NCI-H510A (cell line): ENCODE results near the gene KRTAP6-2.

Experiments used
- DNase-seq: peaks from one replicate; lab custom pipeline; 2025; lab: John Stamatoyannopoulos, UW

The KRTAP6-2 gene

GRCh38 chr21:30598802-30599201 is at the start of gene KRTAP6-2:
Gene KRTAP6-2, minus strand, starts transcription at chr21:30598902. Its CDS starts 28 bp downstream, at chr21:30598874.
- no peak for DNase-seq

GRCh38 chr21:30646904-30647414 is 48.3 kb upstream of the KRTAP6-2 start:
- DNase-seq = no peak

GRCh38 chr21:30642564-30642963 is 43.9 kb upstream of the KRTAP6-2 start, which contains the start of gene KRTAP20-3:
Gene KRTAP20-3, plus strand, starts transcription at chr21:30642864.
- DNase-seq = no peak

- DNase-seq = no peak
These were observed 40.0 kb upstream of the KRTAP6-2 start for GRCh38 chr21:30638686-30639085.

- no peak for DNase-seq
These were observed 36.2 kb upstream of the KRTAP6-2 start, which contains the start of gene KRTAP20-2 for GRCh38 chr21:30634906-30635305. Gene KRTAP20-2, plus strand, starts transcription at chr21:30635206. Its CDS starts 58 bp downstream, at chr21:30635264.

- DNase-seq = no peak
These were observed 30.5 kb upstream of the KRTAP6-2 start for GRCh38 chr21:30629200-30629599.

GRCh38 chr21:30628109-30628508 is 29.4 kb upstream of the KRTAP6-2 start:
- no peak for DNase-seq

- no peak for DNase-seq
These were observed 26.9 kb upstream of the KRTAP6-2 start for GRCh38 chr21:30625449-30626165.

GRCh38 chr21:30623362-30623761 is 24.7 kb upstream of the KRTAP6-2 start:
- no peak for DNase-seq

- DNase-seq = no peak
These were observed 21.8 kb upstream of the KRTAP6-2 start, which contains the start of gene KRTAP20-4 for GRCh38 chr21:30620522-30620921. Gene KRTAP20-4, plus strand, starts transcription at chr21:30620627.

- DNase-seq = no peak
These were observed 21.4 kb upstream of the KRTAP6-2 start for GRCh38 chr21:30620080-30620479.

GRCh38 chr21:30616125-30616524 is 17.4 kb upstream of the KRTAP6-2 start, which contains the start of gene KRTAP20-1:
Gene KRTAP20-1, plus strand, starts transcription at chr21:30616425. Its CDS starts 30 bp downstream, at chr21:30616455.
- DNase-seq = no peak

- no peak for DNase-seq
These were observed 16.5 kb upstream of the KRTAP6-2 start for GRCh38 chr21:30615199-30615598.

- DNase-seq = no peak
These were observed 15.1 kb upstream of the KRTAP6-2 start, which contains the start of gene KRTAP6-1 for GRCh38 chr21:30613836-30614235. Gene KRTAP6-1, minus strand, starts transcription at chr21:30613930. Its CDS starts 26 bp downstream, at chr21:30613904.

GRCh38 chr21:30612132-30612531 is 13.4 kb upstream of the KRTAP6-2 start:
- no peak for DNase-seq

- DNase-seq = no peak
These were observed 7.3 kb upstream of the KRTAP6-2 start for GRCh38 chr21:30605968-30606367.

GRCh38 chr21:30600787-30601186 is 2.1 kb upstream of the KRTAP6-2 start, which contains the start of gene KRTAP22-1:
Gene KRTAP22-1, plus strand, starts transcription at chr21:30601087.
- DNase-seq = no peak

GRCh38 chr21:30592140-30592539 is 6.6 kb downstream of the KRTAP6-2 start, which contains the start of gene KRTAP6-3:
Gene KRTAP6-3, plus strand, starts transcription at chr21:30592440. Its CDS starts 6 bp downstream, at chr21:30592446.
- DNase-seq = no peak

GRCh38 chr21:30590297-30590696 is 8.4 kb downstream of the KRTAP6-2 start, which contains the start of gene KRTAP22-2:
Gene KRTAP22-2, minus strand, starts transcription at chr21:30590397.
- DNase-seq = no peak

- no peak for DNase-seq
These were observed 15.8 kb downstream of the KRTAP6-2 start for GRCh38 chr21:30582870-30583269.

GRCh38 chr21:30580132-30580531 is 18.6 kb downstream of the KRTAP6-2 start:
- DNase-seq = no peak

GRCh38 chr21:30579346-30579745 is 19.4 kb downstream of the KRTAP6-2 start:
- no peak for DNase-seq

- DNase-seq = no peak
These were observed 20.9 kb downstream of the KRTAP6-2 start for GRCh38 chr21:30577766-30578165.
